Myocyte (in vitro differentiated cells): ENCODE results near the gene SPEM2. TPM values are rescaled to one million over a fixed set of nuclear protein-coding genes. Genes with fewer than 3 reads are reported as not detected.
"Not testable (repeated sequence)": the region's sequence is repeated elsewhere in the genome, so short reads cannot be mapped to it uniquely, and the experiment has no call there.

Experiments
- DNase-seq: peaks from one replicate; pipeline ENCODE4 v3.0.0-alpha.2; 2012; ENCODE audit warnings: low read depth
- total RNA-seq: library from RNA; depleted of rRNA; stranded (reverse); fragments of >200 nt; gene quantifications from 2 replicates; pipeline ENCODE4 v1.2.3, GENCODE V29; 2014

Gene SPEM2
- total RNA-seq, 1 donor from 2014 or later = not detected

GRCh38 chr17:7468804-7469389 lies 43.5 kb downstream of the SPEM2 start:
- DNase-seq = no peak

GRCh38 chr17:7469843-7470242 lies 44.4 kb downstream of the SPEM2 start:
- not testable (repeated sequence) for DNase-seq

- DNase-seq = not testable (repeated sequence)
Measured at GRCh38 chr17:7470457-7470973, 45.1 kb downstream of the SPEM2 start.

- no peak for DNase-seq
Measured at GRCh38 chr17:7471729-7472128, 46.3 kb downstream of the SPEM2 start.

- DNase-seq = not testable (repeated sequence)
Measured at GRCh38 chr17:7474767-7475166, 49.4 kb downstream of the SPEM2 start.

- peak; percentile 53 for DNase-seq
Measured at GRCh38 chr17:7475764-7476422, 50.5 kb downstream of the SPEM2 start.

GRCh38 chr17:7476494-7476893 lies 51.1 kb downstream of the SPEM2 start:
- DNase-seq = no peak

- no peak for DNase-seq
Measured at GRCh38 chr17:7476951-7477350, 51.5 kb downstream of the SPEM2 start.

Other genes starting within 250 kb of the SPEM2 start
- gene ASGR1, start 246.2 kb upstream of the SPEM2 start, total RNA-seq = 0.13 TPM in 1 of 2 replicates, not detected in the other
- 11.8 and 18.7 TPM in 2 replicates for gene DLG4, start 205.8 kb upstream of the SPEM2 start, total RNA-seq
- gene ACADVL, start 205.7 kb upstream of the SPEM2 start, total RNA-seq = 659 and 702 TPM in 2 replicates
- 71.0 and 80.5 TPM in 2 replicates for gene DVL2, start 191.1 kb upstream of the SPEM2 start, total RNA-seq
- 52.3 and 54.7 TPM in 2 replicates for gene PHF23, start 186.2 kb upstream of the SPEM2 start, total RNA-seq
- gene GABARAP, start 183.2 kb upstream of the SPEM2 start, total RNA-seq = 239 and 315 TPM in 2 replicates
- gene CTDNEP1, start 173.9 kb upstream of the SPEM2 start, total RNA-seq = 69.1 and 88.9 TPM in 2 replicates
- gene ELP5, start 173.4 kb upstream of the SPEM2 start, total RNA-seq = 75.1 and 81.8 TPM in 2 replicates
- gene CLDN7, start 163.1 kb upstream of the SPEM2 start, total RNA-seq = not detected in 2 replicates
- 20.0 and 28.3 TPM in 2 replicates for gene SLC2A4, start 143.9 kb upstream of the SPEM2 start, total RNA-seq
- 4.1 and 9.6 TPM in 2 replicates for gene YBX2, start 131.0 kb upstream of the SPEM2 start, total RNA-seq
- gene EIF5A, start 118.0 kb upstream of the SPEM2 start, total RNA-seq = 510 and 518 TPM in 2 replicates
- gene GPS2, start 110.3 kb upstream of the SPEM2 start, total RNA-seq = 92.2 and 95.8 TPM in 2 replicates
- gene NEURL4, start 96.3 kb upstream of the SPEM2 start, total RNA-seq = 19.5 and 22.3 TPM in 2 replicates
- not detected in 2 replicates for gene ACAP1, start 89.1 kb upstream of the SPEM2 start, total RNA-seq
- gene KCTD11, start 73.5 kb upstream of the SPEM2 start, total RNA-seq = 10.0 and 10.1 TPM in 2 replicates
- not detected in 2 replicates for gene TMEM95, start 70.5 kb upstream of the SPEM2 start, total RNA-seq
- not detected in 2 replicates for gene TNK1, start 44.5 kb upstream of the SPEM2 start, total RNA-seq
- gene PLSCR3, start 31.1 kb upstream of the SPEM2 start, total RNA-seq = 15.1 and 22.3 TPM in 2 replicates
- gene TMEM256, start 21.5 kb upstream of the SPEM2 start, total RNA-seq = 69.6 and 76.5 TPM in 2 replicates
- 5.7 and 7.2 TPM in 2 replicates for gene NLGN2, start 17.8 kb upstream of the SPEM2 start, total RNA-seq
- not detected in 2 replicates for gene SPEM1, start 5.3 kb upstream of the SPEM2 start, total RNA-seq
- gene SPEM3, start 3.2 kb downstream of the SPEM2 start, total RNA-seq = not detected in 2 replicates
- 0.13 and 0.21 TPM in 2 replicates for gene TMEM102, start 9.8 kb downstream of the SPEM2 start, total RNA-seq
- 41.7 and 89.9 TPM in 2 replicates for gene FGF11, start 13.9 kb downstream of the SPEM2 start, total RNA-seq
- 213 and 222 TPM in 2 replicates for gene CHRNB1, start 19.4 kb downstream of the SPEM2 start, total RNA-seq
- gene ZBTB4, start 54.0 kb downstream of the SPEM2 start, total RNA-seq = 32.8 and 38.0 TPM in 2 replicates
- not detected in 2 replicates for gene SLC35G6, start 55.8 kb downstream of the SPEM2 start, total RNA-seq
- gene POLR2A, start 58.8 kb downstream of the SPEM2 start, total RNA-seq = 41.2 and 47.1 TPM in 2 replicates
- 7.4 and 8.6 TPM in 2 replicates for gene TNFSF12, start 123.4 kb downstream of the SPEM2 start, total RNA-seq
- gene TNFSF13, start 133.1 kb downstream of the SPEM2 start, total RNA-seq = 0.11 TPM in 1 of 2 replicates, not detected in the other
- 93.6 and 114 TPM in 2 replicates for gene SENP3, start 136.3 kb downstream of the SPEM2 start, total RNA-seq
- 7.6 and 9.1 TPM in 2 replicates for gene CD68, start 154.0 kb downstream of the SPEM2 start, total RNA-seq
- 185 and 199 TPM in 2 replicates for gene MPDU1, start 158.2 kb downstream of the SPEM2 start, total RNA-seq
- gene SOX15, start 164.5 kb downstream of the SPEM2 start, total RNA-seq = 4.0 and 10.9 TPM in 2 replicates
- 85.2 and 85.6 TPM in 2 replicates for gene FXR2, start 189.3 kb downstream of the SPEM2 start, total RNA-seq
- gene SAT2, start 202.2 kb downstream of the SPEM2 start, total RNA-seq = 69.2 and 73.1 TPM in 2 replicates
- gene SHBG, start 204.5 kb downstream of the SPEM2 start, total RNA-seq = 0.43 and 1.4 TPM in 2 replicates
- gene ATP1B2, start 225.3 kb downstream of the SPEM2 start, total RNA-seq = not detected in 2 replicates